GM12872 (cell line): ENCODE data around the gene SLC35F3.

Experiments used
- TF ChIP-seq, protein P1 (sequence below): IDR thresholded peaks from 3 replicates; pipeline ENCODE4 v1.5.1; 2011; ENCODE audit warnings: low read depth, mild to moderate bottlenecking, low read length, moderate library complexity; ENCODE audit not compliant: insufficient read depth

Gene SLC35F3

DNA sequence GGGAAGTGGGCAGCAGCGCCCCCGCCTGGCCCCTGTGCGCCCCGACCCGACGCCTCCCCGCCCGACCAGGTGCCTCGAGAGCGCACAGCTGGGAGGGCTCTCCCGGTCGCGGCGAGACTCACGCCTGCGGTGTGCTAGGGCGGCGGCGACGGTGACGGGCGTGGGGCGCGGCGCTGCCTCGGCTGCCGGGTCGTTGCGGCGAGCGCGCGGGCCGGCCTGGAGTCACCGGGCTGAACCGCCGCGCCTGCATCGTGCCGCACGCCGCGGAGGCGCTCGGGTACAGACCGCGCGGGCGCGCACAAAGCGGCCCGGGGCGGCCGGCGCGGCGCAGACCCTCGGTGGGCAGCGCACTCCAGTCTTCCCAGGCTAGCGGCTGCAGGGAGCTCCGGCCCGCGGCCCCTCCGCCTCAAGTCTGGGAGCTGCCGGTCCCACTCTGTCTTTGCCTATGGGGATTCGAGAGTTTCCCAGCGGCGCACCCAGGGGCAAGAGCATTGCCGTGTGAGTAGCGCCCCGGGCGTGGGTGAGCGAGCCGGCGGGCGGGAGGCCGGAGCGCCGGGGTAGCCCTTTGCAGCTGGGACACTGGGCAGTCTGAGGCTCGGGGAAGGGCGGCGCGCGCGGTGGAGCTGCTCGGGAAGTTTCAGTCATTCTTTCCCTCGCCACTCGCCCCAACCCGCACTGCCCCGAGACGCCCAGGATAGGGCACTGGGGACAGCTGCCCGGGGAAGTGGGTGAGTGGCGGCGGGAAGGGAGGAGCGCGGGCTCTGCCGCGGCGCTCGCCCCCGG is at the start of gene SLC35F3:
Gene SLC35F3, plus strand, starts transcription at position 44 of the 783 bp plus-strand sequence.
- TF ChIP-seq, protein P1, sequence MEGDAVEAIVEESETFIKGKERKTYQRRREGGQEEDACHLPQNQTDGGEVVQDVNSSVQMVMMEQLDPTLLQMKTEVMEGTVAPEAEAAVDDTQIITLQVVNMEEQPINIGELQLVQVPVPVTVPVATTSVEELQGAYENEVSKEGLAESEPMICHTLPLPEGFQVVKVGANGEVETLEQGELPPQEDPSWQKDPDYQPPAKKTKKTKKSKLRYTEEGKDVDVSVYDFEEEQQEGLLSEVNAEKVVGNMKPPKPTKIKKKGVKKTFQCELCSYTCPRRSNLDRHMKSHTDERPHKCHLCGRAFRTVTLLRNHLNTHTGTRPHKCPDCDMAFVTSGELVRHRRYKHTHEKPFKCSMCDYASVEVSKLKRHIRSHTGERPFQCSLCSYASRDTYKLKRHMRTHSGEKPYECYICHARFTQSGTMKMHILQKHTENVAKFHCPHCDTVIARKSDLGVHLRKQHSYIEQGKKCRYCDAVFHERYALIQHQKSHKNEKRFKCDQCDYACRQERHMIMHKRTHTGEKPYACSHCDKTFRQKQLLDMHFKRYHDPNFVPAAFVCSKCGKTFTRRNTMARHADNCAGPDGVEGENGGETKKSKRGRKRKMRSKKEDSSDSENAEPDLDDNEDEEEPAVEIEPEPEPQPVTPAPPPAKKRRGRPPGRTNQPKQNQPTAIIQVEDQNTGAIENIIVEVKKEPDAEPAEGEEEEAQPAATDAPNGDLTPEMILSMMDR, result no peak

GRCh38 chr1:233859446-233859845 is 45.0 kb upstream of the SLC35F3 start:
- TF ChIP-seq, protein P1, result no peak

DNA sequence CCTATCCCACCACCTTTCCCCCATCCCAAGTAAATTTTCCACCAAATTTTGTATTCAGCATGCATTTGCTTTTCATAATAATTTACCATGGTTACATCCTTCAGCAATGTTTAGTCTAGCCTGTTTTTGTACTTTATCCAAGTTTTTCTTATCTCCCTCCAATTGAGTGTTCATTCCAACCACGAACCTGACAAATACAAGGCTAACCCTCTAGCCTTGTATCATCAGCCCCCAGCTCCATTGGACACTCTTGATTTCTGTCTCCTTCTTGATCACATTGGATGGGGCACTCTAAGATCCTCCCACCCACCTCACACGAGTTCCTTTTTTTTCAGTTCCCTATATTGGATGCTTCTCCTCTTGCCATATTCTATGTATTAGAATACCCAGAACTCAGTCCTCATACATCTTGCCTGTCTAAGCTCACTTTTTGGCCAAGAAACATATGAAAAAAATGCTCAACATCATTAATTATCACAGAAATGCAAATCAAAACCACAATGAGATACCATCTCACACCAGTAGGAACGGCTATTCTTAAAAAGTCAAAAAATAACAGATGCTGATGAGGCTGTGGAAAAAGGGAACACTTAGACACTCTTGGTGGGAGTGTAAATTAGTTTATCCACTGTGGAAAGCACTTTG is 40.5 kb upstream of the SLC35F3 start:
- TF ChIP-seq, protein P1, result no peak

DNA sequence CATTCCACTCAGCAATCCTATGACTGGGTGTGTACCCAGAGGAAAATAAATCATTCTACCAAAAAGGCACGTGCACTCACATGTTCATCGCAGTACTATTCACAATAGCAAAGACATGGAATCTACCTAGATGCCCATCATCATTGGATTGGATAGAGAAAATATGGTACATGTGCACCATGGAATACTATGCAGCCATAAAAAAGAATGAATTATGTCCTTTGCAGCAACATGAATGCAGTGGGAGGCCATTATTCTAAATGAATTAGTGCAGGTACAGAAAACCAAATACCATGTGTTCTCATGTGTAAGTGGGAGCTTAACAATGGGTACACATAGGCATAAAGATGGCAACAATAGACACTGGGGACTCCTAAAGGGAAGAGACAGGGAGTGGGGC is 39.9 kb upstream of the SLC35F3 start:
- TF ChIP-seq, protein P1, result no peak

DNA sequence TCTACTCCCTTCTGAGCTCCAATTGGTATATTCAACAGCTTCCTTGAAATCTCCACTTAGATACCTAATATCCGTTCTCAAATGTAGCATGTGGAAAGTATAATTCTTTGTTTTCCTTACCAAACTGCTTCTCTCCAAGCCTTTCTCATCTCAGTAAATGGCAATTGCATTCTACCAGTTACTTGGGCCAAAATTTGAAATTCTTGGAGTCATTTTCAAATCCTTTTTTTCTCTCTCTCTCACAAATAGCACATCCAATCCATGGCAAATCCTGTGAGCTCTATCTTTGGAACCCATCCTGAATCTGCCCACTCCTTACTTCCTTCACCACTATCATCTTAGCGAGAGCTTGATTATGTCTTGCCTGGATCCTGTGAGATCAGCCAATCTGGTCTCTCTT is 39.3 kb upstream of the SLC35F3 start:
- TF ChIP-seq, protein P1, result no peak

- TF ChIP-seq, protein P1, result no peak
Observed at GRCh38 chr1:233865902-233866301, 38.6 kb upstream of the SLC35F3 start.

- TF ChIP-seq, protein P1, result no peak
Observed at GRCh38 chr1:233867028-233867427, 37.4 kb upstream of the SLC35F3 start.
